Caco-2 (cell line): Measurements from ENCODE around the gene RUNX1. TPM values are rescaled to one million over a fixed set of nuclear protein-coding genes. Genes with fewer than 3 reads are reported as not detected.

Source experiments
- BruUV-seq: library from RNA; stranded (reverse); fragments of 400-500 nt; replicated peaks from 2 replicates; lab custom pipeline; 2021; lab: Mats Ljungman, UMichigan
- CTCF ChIA-PET: fragments of 300-600 bp; sonication (Branson Sonifier 250); formaldehyde crosslinking; loops from one replicate; lab custom pipeline; 2022; ENCODE audit warnings: antibody characterized with exemption; lab: Charles Lee
- POLR2A ChIA-PET: fragments of 300-600 bp; sonication (Branson Sonifier 250); formaldehyde crosslinking; loops from one replicate; lab custom pipeline; 2022; ENCODE audit warnings: antibody characterized with exemption; lab: Charles Lee
- DNase-seq, 2 experiments: peaks; one replicate each; pipeline versions ENCODE4 v3.0.0 to v3.0.0-alpha.2; 2020 to 2022
- H3K27me3 ChIP-seq: replicated peaks from 2 replicates; pipeline ENCODE4 v1.6.0; 2011; ENCODE audit warnings: low read length; ENCODE audit not compliant: control insufficient read depth, insufficient read depth
- H3K36me3 ChIP-seq: 2 replicates; pipeline ENCODE4 v1.5.1; 2011; ENCODE audit warnings: low read length; ENCODE audit not compliant: control insufficient read depth, insufficient read depth
- H3K4me1 ChIP-seq: fragments of 250-450 bp; sonication (Bioruptor Pico); 2 replicates; pipeline ENCODE4 v1.5.1; 2020; ENCODE audit warnings: mild to moderate bottlenecking
- H3K4me3 ChIP-seq: 2 replicates; pipeline ENCODE4 v1.5.1; 2011; ENCODE audit warnings: low read depth, mild to moderate bottlenecking, control low read depth, low read length
- H3K9me3 ChIP-seq: fragments of 250-450 bp; sonication (Bioruptor Pico); 2 replicates; pipeline ENCODE4 v1.5.1; 2020; ENCODE audit warnings: mild to moderate bottlenecking, moderate library complexity
- H3K27ac Mint-ChIP-seq: one replicate; pipeline ENCODE4 v1.8.0; 2022; ENCODE audit warnings: mixed read lengths; ENCODE audit not compliant: unreplicated experiment
- H3K27me3 Mint-ChIP-seq: one replicate; pipeline ENCODE4 v1.8.0; 2022; ENCODE audit warnings: mixed read lengths; ENCODE audit not compliant: insufficient read depth, unreplicated experiment
- H3K36me3 Mint-ChIP-seq: one replicate; pipeline ENCODE4 v1.8.0; 2022; ENCODE audit warnings: mild to moderate bottlenecking, mixed read lengths; ENCODE audit not compliant: insufficient read depth, unreplicated experiment
- H3K4me1 Mint-ChIP-seq: one replicate; pipeline ENCODE4 v1.8.0; 2022; ENCODE audit warnings: low read depth, mixed read lengths; ENCODE audit not compliant: unreplicated experiment
- H3K4me3 Mint-ChIP-seq: one replicate; pipeline ENCODE4 v1.8.0; 2022; ENCODE audit warnings: mild to moderate bottlenecking, moderate library complexity, mixed read lengths; ENCODE audit not compliant: unreplicated experiment
- H3K9me3 Mint-ChIP-seq: one replicate; pipeline ENCODE4 v1.8.0; 2022; ENCODE audit warnings: mixed read lengths; ENCODE audit not compliant: unreplicated experiment
- intact Hi-C: fragments of 100-400 bp; cut with micrococcal nuclease; formaldehyde crosslinking; loops from one replicate; pipeline ENCODE4 v1.10.0; 2022; ENCODE audit not compliant: unreplicated experiment
- total RNA-seq: library from RNA; stranded (reverse); gene quantifications from 2 replicates; pipeline ENCODE4 v1.2.3, GENCODE V29; 2022
- TF ChIP-seq, protein P1 (sequence below), 2 experiments: fragments of 200-600 bp in 1 of 2; IDR thresholded peaks; 1 replicate in 1 of 2; 2 replicates in 1 of 2; pipeline versions ENCODE4 v1.5.1 to v1.8.0; 2011 to 2022; ENCODE audit warnings: antibody characterized with exemption in 1 of 2, control low read depth in 1 of 2, inconsistent platforms in 1 of 2, low read depth in 1 of 2, low read length in 1 of 2, mild to moderate bottlenecking in 1 of 2, moderate library complexity in 1 of 2; ENCODE audit not compliant: insufficient read depth in 1 of 2, severe bottlenecking in 1 of 2, unreplicated experiment in 1 of 2

The RUNX1 gene
- total RNA-seq, 1 experiment from 2014 or later = 11.7 TPM

DNA sequence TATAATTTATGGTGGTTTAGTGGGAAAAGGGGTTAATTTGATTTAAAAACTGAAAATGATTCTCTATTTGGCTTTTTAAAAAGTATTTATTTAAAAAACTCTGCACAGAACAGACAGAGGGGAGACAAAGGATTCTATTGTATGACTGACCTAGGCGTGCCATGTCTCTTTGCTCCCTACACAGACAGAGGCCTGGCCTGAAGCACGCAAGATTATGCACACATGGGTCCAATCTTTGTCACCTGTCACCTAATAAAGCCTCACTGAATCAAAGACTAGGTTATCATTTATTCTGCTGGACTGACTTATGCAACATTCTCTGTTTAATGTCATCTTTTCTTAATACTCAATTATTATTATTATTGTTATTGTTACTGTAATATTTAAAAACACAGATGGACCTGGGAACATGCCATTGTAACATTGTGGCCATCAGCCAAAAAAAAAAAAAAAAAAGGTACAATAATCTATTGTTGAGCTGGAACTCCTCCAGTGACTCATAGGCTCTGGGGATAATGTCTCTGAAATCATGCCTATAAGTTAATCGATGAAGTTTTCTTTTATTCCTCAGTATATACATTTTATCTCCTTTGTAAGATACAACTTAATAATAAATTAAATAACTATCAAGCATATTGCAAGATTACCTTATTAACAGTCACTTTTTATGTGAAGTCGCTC is 112.1 kb downstream of the RUNX1 start:
- TF ChIP-seq, protein P1, sequence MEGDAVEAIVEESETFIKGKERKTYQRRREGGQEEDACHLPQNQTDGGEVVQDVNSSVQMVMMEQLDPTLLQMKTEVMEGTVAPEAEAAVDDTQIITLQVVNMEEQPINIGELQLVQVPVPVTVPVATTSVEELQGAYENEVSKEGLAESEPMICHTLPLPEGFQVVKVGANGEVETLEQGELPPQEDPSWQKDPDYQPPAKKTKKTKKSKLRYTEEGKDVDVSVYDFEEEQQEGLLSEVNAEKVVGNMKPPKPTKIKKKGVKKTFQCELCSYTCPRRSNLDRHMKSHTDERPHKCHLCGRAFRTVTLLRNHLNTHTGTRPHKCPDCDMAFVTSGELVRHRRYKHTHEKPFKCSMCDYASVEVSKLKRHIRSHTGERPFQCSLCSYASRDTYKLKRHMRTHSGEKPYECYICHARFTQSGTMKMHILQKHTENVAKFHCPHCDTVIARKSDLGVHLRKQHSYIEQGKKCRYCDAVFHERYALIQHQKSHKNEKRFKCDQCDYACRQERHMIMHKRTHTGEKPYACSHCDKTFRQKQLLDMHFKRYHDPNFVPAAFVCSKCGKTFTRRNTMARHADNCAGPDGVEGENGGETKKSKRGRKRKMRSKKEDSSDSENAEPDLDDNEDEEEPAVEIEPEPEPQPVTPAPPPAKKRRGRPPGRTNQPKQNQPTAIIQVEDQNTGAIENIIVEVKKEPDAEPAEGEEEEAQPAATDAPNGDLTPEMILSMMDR (IDR thresholded peaks at IDR 0.05; ENCODE audit: insufficient read depth in 1 of 2, low read depth in 1 of 2, low read length in 1 of 2, severe bottlenecking in 1 of 2, unreplicated experiment in 1 of 2) = no peak
- no TSS peak for BruUV-seq
- CTCF ChIA-PET = no interaction called here
- Histone ChIP-seq H3K4me1 (peaks cover 4% of the 10 kb centered on the region; the same call in 1 of the 2 replicates), H3K4me3 (no peak overlapping the region), H3K36me3 (no peaks in the 10 kb centered on the region), H3K27me3 (no peaks in the 10 kb centered on the region), H3K9me3 (no peaks in the 10 kb centered on the region)
- H3K36me3 Mint-ChIP-seq = no peaks in the 10 kb centered on the region
- no peak for DNase-seq
- no peak overlapping the region for H3K27ac Mint-ChIP-seq
- POLR2A ChIA-PET = no interaction called here
- H3K4me3 Mint-ChIP-seq = no peak overlapping the region
- peaks cover 7% of the 10 kb centered on the region for H3K4me1 Mint-ChIP-seq
- no peaks in the 10 kb centered on the region for H3K27me3 Mint-ChIP-seq
- H3K9me3 Mint-ChIP-seq = no peaks in the 10 kb centered on the region
- intact Hi-C loops = no loop called here

GRCh38 chr21:34936371-34936789 is 112.7 kb downstream of the RUNX1 start:
- intact Hi-C loops = no loop called here
- CTCF ChIA-PET = no interaction called here
- BruUV-seq = no TSS peak

GRCh38 chr21:34935898-34936297 is 113.2 kb downstream of the RUNX1 start:
- Mint-ChIP-seq H3K27ac (no peak overlapping the region), H3K9me3 (no peaks in the 10 kb centered on the region), H3K27me3 (no peaks in the 10 kb centered on the region), H3K36me3 (no peaks in the 10 kb centered on the region), H3K4me1 (peaks cover 7% of the 10 kb centered on the region), H3K4me3 (no peak overlapping the region)
- Histone ChIP-seq H3K4me3 (no peak overlapping the region), H3K36me3 (no peaks in the 10 kb centered on the region), H3K9me3 (no peaks in the 10 kb centered on the region), H3K27me3 (no peaks in the 10 kb centered on the region), H3K4me1 (peaks cover 4% of the 10 kb centered on the region; the same call in 1 of the 2 replicates)
- POLR2A ChIA-PET = no interaction called here
- intact Hi-C loops = no loop called here
- CTCF ChIA-PET = no interaction called here
- no peak for DNase-seq
- TF ChIP-seq, protein P1 (IDR thresholded peaks at IDR 0.05; ENCODE audit: insufficient read depth in 1 of 2, low read depth in 1 of 2, low read length in 1 of 2, severe bottlenecking in 1 of 2, unreplicated experiment in 1 of 2) = no peak
- BruUV-seq = no TSS peak

More at GRCh38 chr21:34936371-34936789, 112.7 kb downstream of the RUNX1 start:
- POLR2A ChIA-PET = no interaction called here
- Mint-ChIP-seq H3K4me1 (peaks cover 7% of the 10 kb centered on the region), H3K36me3 (no peaks in the 10 kb centered on the region), H3K27me3 (no peaks in the 10 kb centered on the region), H3K27ac (no peak overlapping the region), H3K9me3 (no peaks in the 10 kb centered on the region), H3K4me3 (no peak overlapping the region)
- Histone ChIP-seq H3K4me1 (peaks cover 4% of the 10 kb centered on the region; the same call in 1 of the 2 replicates), H3K4me3 (no peak overlapping the region), H3K36me3 (no peaks in the 10 kb centered on the region), H3K27me3 (no peaks in the 10 kb centered on the region), H3K9me3 (no peaks in the 10 kb centered on the region)
- TF ChIP-seq, protein P1 (IDR thresholded peaks at IDR 0.05; ENCODE audit: insufficient read depth in 1 of 2, low read depth in 1 of 2, low read length in 1 of 2, severe bottlenecking in 1 of 2, unreplicated experiment in 1 of 2) = no peak
- DNase-seq = no peak
